ENCODE measurements around the gene PERCC1.

PERCC1 gene

DNA sequence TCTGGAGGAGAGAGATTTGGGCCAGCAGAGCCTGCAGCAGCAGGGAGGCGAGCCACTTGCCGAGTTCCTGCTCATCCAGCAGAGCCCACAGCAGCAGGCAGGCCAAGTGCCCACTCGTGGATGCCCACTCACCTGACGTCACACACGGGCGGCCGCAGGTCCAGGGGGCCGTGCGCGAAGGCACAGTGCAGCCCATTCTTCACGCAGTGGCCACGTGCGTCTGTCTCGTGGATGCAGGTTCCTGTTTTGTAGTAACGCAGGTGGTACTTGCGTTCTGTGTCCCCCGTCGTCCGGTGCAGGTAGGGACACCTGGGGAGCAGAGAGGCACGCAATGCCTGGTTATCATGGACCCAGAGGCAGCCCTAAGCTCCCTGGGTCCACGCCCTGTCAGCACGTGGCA is 27.8 kb upstream of the PERCC1 start:
- Histone ChIP-seq H3K79me2 (ENCODE audit: control insufficient read depth, low read length) (peaks cover 12% of the 10 kb centered on the region), H3K27me3 (ENCODE audit: control insufficient read depth, low read length) (no peaks in the 10 kb centered on the region), H3K9me2 (replicated peaks; ENCODE audit: control insufficient read depth, low read length) (no peaks in the 10 kb centered on the region), H3K4me2 (ENCODE audit: low read length) (no peak overlapping the region), H4K20me1 (ENCODE audit: control insufficient read depth, insufficient read depth, low read depth, low read length) (no peaks in the 10 kb centered on the region; the same call in 1 of the 2 replicates), H3F3A (ENCODE audit: control insufficient read depth, insufficient read depth) (no peaks in the 10 kb centered on the region), H3K9me3 (ENCODE audit: control insufficient read depth, insufficient read depth, low read length) (no peaks in the 10 kb centered on the region), H3K4me1 (ENCODE audit: control insufficient read depth, low read length) (peaks cover 5% of the 10 kb centered on the region), H3K27ac (ENCODE audit: low read depth, low read length) (no peak overlapping the region), H3K36me3 (ENCODE audit: control insufficient read depth, low read length) (no peaks in the 10 kb centered on the region), H3K4me3 (ENCODE audit: low read length) (no peak overlapping the region)
- TF ChIP-seq EZH2phosphoT487 (IDR thresholded peaks at IDR 0.05; ENCODE audit: borderline replicate concordance, low read length) = no peak
- TF ChIP-seq, protein P1, sequence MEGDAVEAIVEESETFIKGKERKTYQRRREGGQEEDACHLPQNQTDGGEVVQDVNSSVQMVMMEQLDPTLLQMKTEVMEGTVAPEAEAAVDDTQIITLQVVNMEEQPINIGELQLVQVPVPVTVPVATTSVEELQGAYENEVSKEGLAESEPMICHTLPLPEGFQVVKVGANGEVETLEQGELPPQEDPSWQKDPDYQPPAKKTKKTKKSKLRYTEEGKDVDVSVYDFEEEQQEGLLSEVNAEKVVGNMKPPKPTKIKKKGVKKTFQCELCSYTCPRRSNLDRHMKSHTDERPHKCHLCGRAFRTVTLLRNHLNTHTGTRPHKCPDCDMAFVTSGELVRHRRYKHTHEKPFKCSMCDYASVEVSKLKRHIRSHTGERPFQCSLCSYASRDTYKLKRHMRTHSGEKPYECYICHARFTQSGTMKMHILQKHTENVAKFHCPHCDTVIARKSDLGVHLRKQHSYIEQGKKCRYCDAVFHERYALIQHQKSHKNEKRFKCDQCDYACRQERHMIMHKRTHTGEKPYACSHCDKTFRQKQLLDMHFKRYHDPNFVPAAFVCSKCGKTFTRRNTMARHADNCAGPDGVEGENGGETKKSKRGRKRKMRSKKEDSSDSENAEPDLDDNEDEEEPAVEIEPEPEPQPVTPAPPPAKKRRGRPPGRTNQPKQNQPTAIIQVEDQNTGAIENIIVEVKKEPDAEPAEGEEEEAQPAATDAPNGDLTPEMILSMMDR (IDR thresholded peaks at IDR 0.05; ENCODE audit: low read depth, low read length, poor library complexity, severe bottlenecking) = no peak

DNA sequence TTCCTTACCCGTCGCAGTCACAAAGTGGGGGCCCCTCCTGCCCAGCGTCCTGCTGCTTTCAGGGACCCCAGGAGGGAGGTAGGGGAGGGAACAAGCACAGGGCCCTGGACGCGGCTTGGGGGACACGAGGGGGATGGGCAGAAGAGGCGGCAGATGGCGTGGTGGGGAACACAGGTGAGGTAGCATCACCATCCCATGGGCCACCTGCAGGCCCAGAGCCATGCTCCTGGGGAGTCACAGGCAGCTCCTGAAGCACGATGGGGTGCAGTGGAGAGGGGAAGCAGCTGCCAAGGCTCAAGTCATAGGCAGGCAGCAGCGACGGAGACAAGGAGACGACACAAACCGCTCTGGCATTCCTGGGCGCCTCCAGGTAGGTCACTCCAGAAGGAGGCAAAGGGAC is 27.1 kb upstream of the PERCC1 start:
- Histone ChIP-seq H3K27ac (ENCODE audit: low read depth, low read length) (no peak overlapping the region), H3K4me1 (ENCODE audit: control insufficient read depth, low read length) (peaks cover 10% of the 10 kb centered on the region), H3K79me2 (ENCODE audit: control insufficient read depth, low read length) (peaks cover 17% of the 10 kb centered on the region), H3K4me3 (ENCODE audit: low read length) (no peak overlapping the region), H3K36me3 (ENCODE audit: control insufficient read depth, low read length) (no peaks in the 10 kb centered on the region), H3K9me2 (replicated peaks; ENCODE audit: control insufficient read depth, low read length) (no peaks in the 10 kb centered on the region), H3K27me3 (ENCODE audit: control insufficient read depth, low read length) (no peaks in the 10 kb centered on the region), H3K4me2 (ENCODE audit: low read length) (no peak overlapping the region), H4K20me1 (ENCODE audit: control insufficient read depth, insufficient read depth, low read depth, low read length) (no peaks in the 10 kb centered on the region; the same call in 1 of the 2 replicates), H3K9me3 (ENCODE audit: control insufficient read depth, insufficient read depth, low read length) (no peaks in the 10 kb centered on the region), H3F3A (ENCODE audit: control insufficient read depth, insufficient read depth) (no peaks in the 10 kb centered on the region)
- no peak for TF ChIP-seq EZH2phosphoT487 (IDR thresholded peaks at IDR 0.05; ENCODE audit: borderline replicate concordance, low read length)
- TF ChIP-seq, protein P1 (IDR thresholded peaks at IDR 0.05; ENCODE audit: low read depth, low read length, poor library complexity, severe bottlenecking) = no peak

DNA sequence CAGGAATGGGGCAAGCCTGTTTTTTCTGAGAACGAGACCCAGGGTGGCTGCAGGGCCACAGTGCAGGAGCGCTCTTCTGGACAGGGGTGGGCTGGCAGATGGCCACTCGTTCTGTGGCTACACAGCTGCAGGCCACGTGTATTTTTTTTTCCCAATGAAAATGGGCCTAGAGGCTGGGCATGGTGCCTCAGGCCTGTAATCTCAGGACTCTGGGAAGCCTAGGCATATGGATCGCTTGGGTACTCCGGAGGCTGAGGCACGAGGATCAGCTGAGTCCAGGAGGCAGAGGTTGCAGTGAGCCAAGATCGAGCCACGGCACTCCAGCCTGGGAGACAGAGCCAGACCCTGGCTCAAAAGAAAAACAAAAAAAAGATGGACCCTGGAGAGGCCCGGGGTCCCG is 23.1 kb upstream of the PERCC1 start:
- Histone ChIP-seq H3K4me1 (ENCODE audit: control insufficient read depth, low read length) (peaks cover 10% of the 10 kb centered on the region), H3K9me2 (replicated peaks; ENCODE audit: control insufficient read depth, low read length) (no peaks in the 10 kb centered on the region), H3K9me3 (ENCODE audit: control insufficient read depth, insufficient read depth, low read length) (no peaks in the 10 kb centered on the region), H3K4me2 (ENCODE audit: low read length) (peak overlapping the region; percentile 92), H3K79me2 (ENCODE audit: control insufficient read depth, low read length) (peaks cover 17% of the 10 kb centered on the region), H4K20me1 (ENCODE audit: control insufficient read depth, insufficient read depth, low read depth, low read length) (no peaks in the 10 kb centered on the region; the same call in 1 of the 2 replicates), H3K36me3 (ENCODE audit: control insufficient read depth, low read length) (no peaks in the 10 kb centered on the region), H3F3A (ENCODE audit: control insufficient read depth, insufficient read depth) (0 out of 2 replicates have a peak, but pooled peaks cover 3% of the 10 kb centered on the region), H3K27ac (ENCODE audit: low read depth, low read length) (no peak overlapping the region), H3K27me3 (ENCODE audit: control insufficient read depth, low read length) (no peaks in the 10 kb centered on the region), H3K4me3 (ENCODE audit: low read length) (peak overlapping the region; percentile 85)
- TF ChIP-seq, protein P1 (IDR thresholded peaks at IDR 0.05; ENCODE audit: low read depth, low read length, poor library complexity, severe bottlenecking) = no peak
- TF ChIP-seq EZH2phosphoT487 (IDR thresholded peaks at IDR 0.05; ENCODE audit: borderline replicate concordance, low read length) = no peak
